Activated CD4-positive, alpha-beta T cell treated with anti-CD3 and anti-CD28 coated beads, Interleukin-2, Interleukin-6, amounts not matched to agents 100 ng/mL and 50 ng/mL, durations not matched to agents 16 hours and 8 hours (primary cell): ENCODE measurements around the gene SMAD2.
"Not testable (repeated sequence)": the region's sequence is repeated elsewhere in the genome, so short reads cannot be mapped to it uniquely, and the experiment has no call there.

Source experiments
- DNase-seq: peaks from one replicate; pipeline ENCODE4 v3.0.0-alpha.2; 2020

Gene SMAD2

DNA sequence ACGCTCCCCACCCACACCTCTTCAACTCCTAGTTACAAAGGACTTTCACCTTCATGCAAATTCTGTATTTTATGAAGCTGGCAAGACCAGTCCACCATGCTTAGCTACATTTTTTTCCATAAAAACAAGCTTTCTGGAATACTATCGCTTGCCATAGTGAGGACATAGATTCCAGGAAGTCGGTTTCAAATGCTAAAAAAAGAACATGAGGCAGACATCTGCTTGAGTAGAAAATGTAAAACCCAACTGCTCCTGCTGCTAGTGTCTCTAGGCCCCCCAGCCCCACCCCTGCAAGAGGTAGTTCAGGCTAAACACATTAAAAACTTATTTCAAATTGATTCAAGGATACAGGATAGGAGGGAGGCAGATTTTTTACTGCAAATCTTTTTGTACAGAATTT is 148.9 kb downstream of the SMAD2 start:
- DNase-seq: no peak

DNA sequence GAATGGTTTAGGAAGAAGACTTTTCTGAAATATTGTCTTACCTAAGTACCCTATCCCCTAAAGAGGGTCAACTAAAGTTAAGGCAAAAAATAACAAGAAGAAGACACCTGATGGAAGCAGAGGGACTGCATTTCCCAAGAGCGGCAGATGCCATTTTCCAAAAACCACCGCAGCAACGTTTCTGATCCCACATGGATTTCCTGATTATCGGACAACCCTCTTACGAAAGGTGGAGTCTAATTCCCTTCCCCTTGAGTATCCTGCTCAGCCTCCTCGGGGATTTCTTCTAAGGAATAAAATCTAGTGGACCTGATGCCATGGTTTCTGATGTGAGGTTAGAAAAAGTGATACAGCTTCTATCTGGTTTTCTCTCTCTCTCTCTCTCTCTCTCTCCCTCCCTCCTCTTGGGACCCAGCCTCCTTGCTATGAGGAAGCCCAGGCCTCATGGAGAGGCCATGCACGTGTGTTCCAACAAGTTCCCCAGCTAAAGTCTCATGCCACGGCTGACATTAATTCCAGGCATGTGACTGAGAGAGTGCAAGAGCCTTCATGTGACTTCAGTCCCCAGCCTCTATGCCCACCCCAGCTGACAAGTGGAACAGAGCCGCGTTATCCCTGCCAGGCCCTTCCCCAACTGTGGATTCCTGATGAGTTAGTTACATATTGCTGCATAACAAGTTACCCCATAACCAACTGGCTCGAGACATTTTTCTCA is 150.3 kb downstream of the SMAD2 start:
- DNase-seq: no peak

- DNase-seq: no peak
Observed at GRCh38 chr18:47779381-47779780, 151.1 kb downstream of the SMAD2 start.

GRCh38 chr18:47777626-47778025 is 152.8 kb downstream of the SMAD2 start:
- no peak for DNase-seq

GRCh38 chr18:47775961-47776360 is 154.5 kb downstream of the SMAD2 start:
- DNase-seq: no peak

GRCh38 chr18:47773931-47774330 is 156.5 kb downstream of the SMAD2 start:
- DNase-seq: no peak

DNA sequence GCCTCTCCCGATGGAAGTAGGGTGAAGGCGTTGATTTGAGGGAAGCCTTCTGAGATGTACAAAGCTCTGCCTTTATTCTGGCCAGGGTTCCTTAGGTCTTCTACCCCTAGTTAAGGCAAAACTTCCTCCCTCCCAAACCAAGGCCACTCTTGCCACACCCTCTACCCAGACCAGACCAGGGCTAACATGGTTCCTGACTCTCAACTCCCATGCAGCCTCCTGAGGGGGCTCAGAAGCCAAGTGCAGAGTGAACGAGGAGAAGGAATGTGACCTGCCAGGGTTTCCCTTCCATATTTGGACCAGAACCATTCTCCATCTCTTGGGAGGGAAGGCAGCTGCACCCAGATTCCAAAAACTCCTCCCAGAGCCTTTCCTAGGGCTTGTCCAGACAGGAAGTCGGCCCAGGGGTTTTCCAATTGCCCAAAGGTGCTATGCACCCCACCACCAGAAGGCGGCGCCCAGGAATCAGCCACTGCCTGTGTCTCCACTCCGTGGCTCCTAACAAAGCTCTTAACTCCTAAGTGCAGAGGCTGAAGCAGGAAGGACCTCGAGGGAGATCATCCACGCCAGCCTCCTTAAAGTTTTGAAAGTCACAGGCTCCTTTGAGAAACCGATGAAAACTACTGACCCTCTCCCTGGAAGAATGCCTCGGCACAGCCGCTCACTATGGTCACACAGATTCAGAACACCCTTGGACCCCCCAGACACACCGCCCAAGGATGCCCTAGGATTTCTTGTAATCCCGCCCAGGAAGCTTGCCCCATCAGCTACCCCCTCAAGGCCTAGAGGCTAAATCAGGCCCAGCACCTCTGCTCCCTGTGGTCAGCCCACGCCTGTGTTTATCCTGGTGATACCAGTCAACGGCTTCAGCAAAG is 157.8 kb downstream of the SMAD2 start:
- DNase-seq: peak; percentile 72

GRCh38 chr18:47771922-47772321 is 158.5 kb downstream of the SMAD2 start:
- DNase-seq: no peak

GRCh38 chr18:47767699-47768098 is 162.8 kb downstream of the SMAD2 start:
- no peak for DNase-seq

DNA sequence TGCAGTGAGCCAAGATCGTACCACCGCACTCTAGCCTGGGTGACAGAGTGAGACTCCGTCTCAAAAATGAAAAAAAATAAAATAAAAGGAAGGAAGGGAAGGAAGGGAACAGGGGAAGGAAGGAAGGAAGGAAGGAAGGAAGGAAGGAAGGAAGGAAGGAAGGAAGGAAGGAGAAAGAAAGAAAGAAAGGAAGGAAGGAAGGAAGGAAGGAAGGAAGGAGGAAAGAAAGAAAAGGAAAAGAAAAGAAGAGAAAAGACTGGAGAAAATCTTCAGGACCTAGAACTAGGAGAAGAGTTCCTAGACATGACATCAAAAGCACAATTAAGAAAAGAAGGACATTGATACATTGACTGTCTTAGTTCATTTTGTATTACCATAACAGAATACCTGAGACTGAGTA is 163.3 kb downstream of the SMAD2 start:
- not testable (repeated sequence) for DNase-seq
